ENCODE measurements around the gene C17orf67.

Gene C17orf67

DNA sequence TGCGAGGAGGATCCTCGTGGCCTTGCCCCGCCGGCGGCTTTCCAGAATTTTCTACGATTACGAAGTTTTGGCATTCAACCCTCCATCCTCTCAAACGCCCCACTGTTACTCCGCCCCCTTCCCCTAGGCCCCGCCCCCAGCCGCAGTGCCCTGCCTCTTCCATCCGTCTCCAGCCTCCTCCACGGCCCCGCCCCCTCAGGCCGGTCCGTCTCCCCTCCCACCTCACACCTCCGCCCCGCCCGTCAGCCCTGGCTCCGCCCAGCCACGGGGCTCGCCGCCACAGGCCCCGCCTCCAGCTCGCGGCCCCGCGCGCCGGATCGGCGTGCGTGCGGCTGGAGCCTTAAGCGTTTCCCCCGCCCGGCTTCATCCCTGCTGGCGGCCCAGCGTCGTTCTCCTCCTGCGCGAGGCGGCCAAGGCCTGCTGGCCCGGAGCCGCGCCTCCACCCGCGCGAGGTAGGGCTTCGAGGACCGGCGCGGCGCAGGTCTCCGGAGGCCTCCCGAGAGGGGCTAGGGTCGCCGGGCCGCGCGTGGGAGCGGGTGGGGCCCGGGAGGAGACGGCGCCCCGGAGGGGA lies at the start of gene C17orf67, which contains the start of gene DGKE:
C17orf67 (minus strand) TSS at position 112 of the 571 bp plus-strand sequence. CDS start 18,110 bp downstream, outside the sequence.
DGKE (plus strand) TSS at position 343 of the 571 bp plus-strand sequence. CDS start 645 bp downstream, outside the sequence.
- FAIRE-seq, result no peak

DNA sequence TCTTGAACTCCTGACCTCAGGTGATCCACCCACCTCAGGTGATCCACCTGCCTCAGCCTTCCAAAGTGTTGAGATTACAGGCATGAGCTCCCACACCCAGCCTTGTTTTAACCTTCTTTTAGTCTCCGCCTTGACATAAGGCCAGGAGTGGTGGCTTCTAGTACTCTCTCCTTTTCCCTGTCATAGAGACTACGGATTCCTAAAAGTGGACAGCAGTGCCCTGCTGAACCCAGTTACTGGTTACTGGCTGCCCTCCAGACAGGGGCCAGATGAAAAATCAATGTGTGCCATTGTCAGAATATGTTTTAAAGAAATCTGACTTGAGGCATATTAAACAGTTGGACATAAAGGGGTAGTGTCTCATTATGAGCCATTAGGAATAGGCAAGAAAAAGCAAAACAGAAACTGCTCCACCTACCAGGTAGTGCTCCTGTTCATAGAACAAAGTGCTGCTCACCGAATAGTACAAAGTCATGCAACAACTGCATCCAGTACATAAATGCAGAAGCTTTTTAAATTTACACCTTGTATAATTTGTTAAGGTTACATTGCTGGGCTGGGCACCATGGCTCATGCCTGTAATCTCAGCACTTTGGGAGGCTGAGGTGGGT lies 48.1 kb upstream of the C17orf67 start:
- FAIRE-seq, result no peak

DNA sequence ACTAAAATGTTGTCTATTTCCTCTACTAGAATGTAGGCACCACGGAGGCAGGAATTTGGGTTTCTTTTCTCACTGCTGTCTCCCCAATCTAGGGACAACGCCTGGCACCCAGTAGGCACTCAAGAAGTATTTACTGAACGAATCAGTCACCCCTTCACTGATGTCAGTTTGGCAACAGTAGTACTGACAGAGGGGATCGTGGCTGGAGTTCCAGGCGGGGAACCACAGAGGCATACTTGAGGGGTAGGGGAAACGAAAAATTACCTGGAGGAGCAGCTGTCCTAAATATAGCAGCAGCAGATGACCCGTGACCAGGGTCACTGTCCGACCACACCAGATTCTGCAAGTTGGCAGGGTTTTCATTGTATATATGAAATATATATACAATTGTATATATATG lies 46.9 kb upstream of the C17orf67 start:
- FAIRE-seq, result no peak

GRCh38 chr17:56880133-56880532 lies 46.4 kb upstream of the C17orf67 start:
- FAIRE-seq, result no peak

GRCh38 chr17:56879280-56879679 lies 45.6 kb upstream of the C17orf67 start:
- no peak for FAIRE-seq

DNA sequence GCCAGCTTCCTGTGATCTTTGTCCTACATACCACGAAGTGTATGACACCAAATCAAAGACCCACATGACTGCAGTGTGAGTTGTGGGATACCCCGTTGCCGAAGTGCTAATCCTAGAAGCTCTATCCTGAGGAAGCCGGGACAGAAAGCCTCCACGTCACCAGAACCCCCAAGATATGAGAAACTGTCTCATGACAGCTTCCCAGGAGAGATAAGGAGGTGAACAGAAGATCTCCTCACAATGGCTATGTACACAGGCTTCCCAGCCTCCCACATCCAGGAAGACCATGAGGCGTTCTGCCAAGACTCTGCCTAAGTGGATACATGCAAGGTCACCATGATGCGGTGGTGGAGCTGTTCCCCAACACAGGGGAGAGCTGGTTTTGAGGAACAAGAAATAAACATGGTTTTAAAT lies 43.1 kb upstream of the C17orf67 start:
- FAIRE-seq, result no peak

GRCh38 chr17:56870081-56870651 lies 36.4 kb upstream of the C17orf67 start:
- FAIRE-seq, result no peak

GRCh38 chr17:56868716-56869115 lies 35.0 kb upstream of the C17orf67 start:
- no peak for FAIRE-seq

GRCh38 chr17:56867948-56868376 lies 34.2 kb upstream of the C17orf67 start:
- no peak for FAIRE-seq

- FAIRE-seq, result no peak
Observed at GRCh38 chr17:56866496-56866895, 32.8 kb upstream of the C17orf67 start.

GRCh38 chr17:56866076-56866475 lies 32.4 kb upstream of the C17orf67 start:
- FAIRE-seq, result no peak

- FAIRE-seq, result no peak
Observed at GRCh38 chr17:56863974-56864373, 30.3 kb upstream of the C17orf67 start.

- FAIRE-seq, result no peak
Observed at GRCh38 chr17:56861899-56862298, 28.2 kb upstream of the C17orf67 start.

DNA sequence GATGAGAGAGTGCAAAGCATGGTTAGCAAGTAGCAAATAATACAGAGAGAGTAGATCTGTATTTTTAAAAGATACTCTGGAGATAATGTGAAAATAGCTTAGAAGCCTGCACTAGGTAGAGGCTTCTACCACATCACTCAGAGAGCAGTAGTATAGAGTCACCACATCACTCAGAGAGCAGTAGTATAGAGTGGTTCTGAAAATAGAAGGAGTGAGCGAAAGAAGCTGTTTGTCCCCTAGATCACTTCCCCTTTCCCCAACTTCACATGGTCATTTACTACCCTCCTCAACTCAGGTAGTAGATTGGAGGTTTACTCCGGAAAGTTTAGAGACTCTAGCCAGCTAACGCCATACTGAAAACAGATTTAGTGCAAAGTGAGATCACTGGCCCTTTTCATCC lies 17.3 kb upstream of the C17orf67 start:
- FAIRE-seq, result no peak

DNA sequence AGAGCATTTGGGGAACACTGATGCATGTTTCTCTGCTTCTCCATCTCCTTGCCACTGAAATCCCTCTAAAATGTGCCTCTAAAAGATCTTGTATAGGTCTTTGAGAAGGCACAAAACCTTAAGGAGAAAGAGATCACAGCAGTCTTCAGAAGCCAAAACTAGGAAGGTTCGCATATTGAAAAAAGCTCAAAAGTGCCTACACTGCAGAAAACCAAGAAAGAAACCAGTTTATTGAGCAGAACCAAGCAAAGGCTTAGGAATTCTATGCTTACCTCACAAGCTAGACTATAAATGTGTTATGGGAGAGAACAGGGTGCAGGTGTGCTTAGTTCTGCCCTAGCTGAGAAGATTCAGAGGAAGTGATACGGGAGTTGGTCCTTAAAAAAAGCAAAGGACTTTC lies 16.9 kb upstream of the C17orf67 start:
- FAIRE-seq, result no peak

DNA sequence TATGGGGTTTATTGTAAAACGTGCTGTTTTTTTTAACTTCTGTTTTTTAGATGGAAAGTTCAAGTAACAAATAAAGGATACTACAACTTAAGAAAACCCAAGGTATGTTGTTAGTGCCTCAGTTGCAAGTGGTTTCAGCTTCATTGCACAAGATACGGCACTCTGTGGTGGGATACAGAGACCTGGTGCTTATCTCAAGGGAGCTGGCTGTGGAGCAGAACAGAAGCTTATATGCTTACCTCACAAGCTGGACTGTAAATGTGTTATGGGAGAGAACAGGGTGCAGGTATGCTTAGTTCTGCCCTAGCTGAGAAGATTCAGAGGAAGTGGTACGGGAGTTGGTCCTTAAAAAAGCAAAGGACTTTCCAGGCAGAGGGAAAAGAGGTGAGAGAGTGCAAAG lies 15.4 kb upstream of the C17orf67 start:
- FAIRE-seq, result no peak

DNA sequence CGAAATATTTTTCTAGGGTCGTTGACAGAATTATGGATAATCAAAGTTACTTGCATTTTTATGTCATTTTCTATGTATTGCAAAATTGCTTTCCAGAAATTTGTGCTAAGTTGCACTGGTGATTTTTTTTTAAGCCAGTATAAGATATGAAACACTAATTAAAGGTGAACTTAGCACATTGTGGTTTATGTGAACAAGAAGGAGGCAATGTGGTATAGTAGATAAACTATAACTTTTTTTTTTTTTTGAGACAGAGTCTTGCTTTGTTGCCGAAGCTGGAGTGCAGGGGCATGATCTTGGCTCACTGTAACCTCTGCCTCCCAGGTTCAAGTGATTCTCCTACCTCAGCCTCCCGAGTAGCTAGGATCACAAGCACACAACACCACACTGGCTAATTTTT lies 13.4 kb upstream of the C17orf67 start:
- no peak for FAIRE-seq

DNA sequence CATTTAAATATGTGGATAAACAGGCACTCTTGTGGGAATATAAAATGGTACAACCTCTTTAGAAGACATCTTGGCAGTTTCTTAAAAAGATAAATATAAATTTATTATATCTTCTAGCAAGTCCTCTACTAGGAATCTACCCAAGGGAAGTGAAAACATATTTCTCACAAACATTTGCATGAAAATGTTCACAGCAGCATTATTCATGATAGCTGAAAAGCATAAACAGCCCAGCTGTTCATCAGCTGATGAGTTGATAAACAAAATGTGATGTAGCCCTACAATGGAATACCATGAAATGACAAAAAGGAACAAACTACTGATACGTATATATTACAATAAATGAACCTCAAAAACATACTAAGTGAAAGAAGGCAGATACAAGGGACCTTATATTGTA lies 12.2 kb upstream of the C17orf67 start:
- no peak for FAIRE-seq

DNA sequence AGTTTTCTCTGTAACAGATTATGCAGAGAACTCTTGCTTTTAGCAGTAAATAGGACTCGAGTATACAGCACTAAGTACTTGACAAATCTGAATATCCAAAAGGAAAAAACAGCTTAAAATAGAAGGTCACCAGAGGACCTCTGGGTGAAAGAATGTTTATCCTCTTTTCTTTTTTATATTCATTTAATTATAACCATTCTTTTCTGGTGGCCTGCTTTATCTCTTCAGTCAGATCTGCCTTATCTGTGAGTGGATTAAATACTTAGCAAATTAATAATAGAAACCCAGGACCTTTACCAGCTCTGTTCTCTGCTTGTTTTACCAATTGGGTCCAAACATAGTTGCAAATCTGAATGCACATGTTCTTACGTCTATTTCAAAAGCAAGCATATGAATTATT lies 8.9 kb upstream of the C17orf67 start:
- no peak for FAIRE-seq

GRCh38 chr17:56838687-56839086 lies 5.0 kb upstream of the C17orf67 start:
- no peak for FAIRE-seq

- FAIRE-seq, result no peak
Observed at GRCh38 chr17:56835264-56835585, 1.5 kb upstream of the C17orf67 start.

- FAIRE-seq, result no peak
Observed at GRCh38 chr17:56834380-56835263, 902 bp upstream of the C17orf67 start.

GRCh38 chr17:56833057-56833808 lies 487 bp downstream of the C17orf67 start:
- FAIRE-seq, result no peak

Measured in endometrium (tissue), 2 donors.